ENCODE data around the gene ZNF586.

ZNF586 gene

DNA sequence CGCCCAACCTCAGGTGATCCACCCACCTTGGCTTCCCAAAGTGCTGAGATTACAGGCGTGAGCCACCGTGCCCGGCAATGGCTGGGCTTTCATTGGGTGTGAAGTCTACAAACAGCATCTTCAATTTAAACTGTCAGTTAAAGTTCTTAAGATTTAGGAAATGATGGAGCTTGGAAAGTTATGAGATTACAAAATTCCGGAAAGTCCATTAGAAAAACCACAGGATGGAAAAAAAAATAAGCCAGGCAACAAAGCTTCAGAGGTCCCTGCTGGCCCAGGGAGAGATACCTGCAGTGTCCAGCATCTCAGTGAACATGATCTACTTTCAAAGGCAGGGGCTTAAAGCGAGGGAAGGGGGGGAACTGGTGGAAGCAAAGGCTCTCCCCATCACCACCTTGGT is 56.0 kb downstream of the ZNF586 start:
- no peak for DNase-seq

DNA sequence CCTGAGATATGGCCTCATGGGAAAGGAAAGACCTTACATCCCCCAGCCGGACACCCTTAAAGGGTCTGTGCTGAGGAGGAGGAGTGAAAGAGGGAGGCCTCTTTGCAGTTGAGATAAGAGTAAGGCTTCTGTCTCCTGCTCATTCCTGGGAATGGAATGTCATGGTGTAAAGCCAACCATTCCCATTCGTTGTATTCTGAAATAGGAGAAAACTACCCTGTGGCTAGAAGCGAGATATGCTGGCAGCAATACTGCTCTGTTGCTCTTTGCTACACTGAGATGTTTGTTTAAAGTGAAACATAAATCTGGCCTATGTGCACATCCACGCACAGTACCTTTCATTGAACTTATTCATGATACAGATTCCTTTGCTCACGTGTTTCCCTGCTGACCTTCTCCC is 59.8 kb downstream of the ZNF586 start:
- no peak for DNase-seq

DNA sequence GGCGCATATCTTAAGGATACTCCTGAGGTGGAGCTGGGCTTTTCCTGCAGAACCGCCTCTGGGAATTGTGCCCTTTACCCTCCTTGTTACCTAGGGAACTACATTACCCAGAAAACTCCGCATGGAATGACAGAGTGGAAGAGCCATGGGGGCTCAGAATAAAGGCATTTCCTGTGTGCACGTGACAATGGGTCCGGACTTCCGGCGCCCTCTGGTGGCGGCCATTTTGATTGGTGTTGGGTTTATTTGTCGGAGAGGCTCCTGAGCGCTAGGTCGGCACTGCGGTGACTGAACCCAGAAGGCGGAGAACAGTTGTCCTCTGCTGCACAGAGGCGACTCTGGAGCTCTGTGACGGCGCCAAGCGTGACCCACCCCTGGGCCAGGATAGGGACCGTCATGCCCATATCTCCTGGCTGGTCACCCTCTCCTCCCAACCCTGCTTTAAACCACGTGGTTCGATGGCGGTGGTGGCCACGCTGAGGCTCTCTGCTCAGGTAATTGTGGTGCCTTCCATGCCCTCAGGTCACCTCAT is 60.7 kb downstream of the ZNF586 start, which contains the start of gene ZNF587B:
ZNF587B (plus strand) TSS at position 229 of the 532 bp plus-strand sequence; CDS start at position 459, 230 bp downstream.
- DNase-seq, result peak in 5 of 6 experiments; percentile 3 to 30 (median 12)

All from stimulated activated naive CD4-positive, alpha-beta T cell (primary cell).